Measurements from ENCODE around the gene CTF1.

- TF ChIP-seq CTCF (conservative IDR thresholded peaks at IDR 0.05; ENCODE audit: low read length): peak; percentile 92
- TF ChIP-seq EZH2phosphoT487 (IDR thresholded peaks at IDR 0.05; ENCODE audit: borderline replicate concordance): no peak
These were observed 25.5 kb downstream of the CTF1 start for GRCh38 chr16:30921748-30922419.

Data from Loucy (cell line).